GM12878 (cell line): ENCODE results near the gene HEATR9. TPM values are rescaled to one million over a fixed set of nuclear protein-coding genes. Genes with fewer than 3 reads are reported as not detected.

ENCODE experiments used
- ASH2L ChIP-seq: fragments of 300-600, 200-600 bp; sonication (generic); IDR thresholded peaks from 2 replicates; pipeline ENCODE4 v1.6.1; 2017; ENCODE audit warnings: low read depth, mild to moderate bottlenecking, borderline replicate concordance
- HSF1 ChIP-seq: fragments of 150-350 bp; IDR thresholded peaks from 2 replicates; pipeline ENCODE4 v1.6.1; 2014; ENCODE audit warnings: mild to moderate bottlenecking, low read depth, low read length
- IRF4 ChIP-seq: IDR thresholded peaks from 2 replicates; pipeline ENCODE4 v1.6.1; 2011; ENCODE audit warnings: low read depth, low read length
- KAT2A ChIP-seq: conservative IDR thresholded peaks from 2 replicates; pipeline ENCODE4 v1.6.1; 2011; ENCODE audit warnings: low read depth, low read length; ENCODE audit not compliant: control insufficient read depth
- NR2C1 ChIP-seq: fragments of 450-650 bp; IDR thresholded peaks from 2 replicates; pipeline ENCODE4 v1.6.1; 2017; ENCODE audit warnings: antibody characterized with exemption, mild to moderate bottlenecking, moderate library complexity
- NR2C2 ChIP-seq: IDR thresholded peaks from 2 replicates; pipeline ENCODE4 v1.6.1; 2011; ENCODE audit warnings: borderline replicate concordance, low read depth; ENCODE audit not compliant: control insufficient read depth, insufficient read length
- NR2F1 ChIP-seq: fragments of 450-650 bp; conservative IDR thresholded peaks from 2 replicates; pipeline ENCODE4 v1.6.1; 2017; ENCODE audit warnings: mild to moderate bottlenecking
- RAD51 ChIP-seq: fragments of 450-650 bp; IDR thresholded peaks from 2 replicates; pipeline ENCODE4 v1.6.1; 2016; ENCODE audit warnings: moderate library complexity, mild to moderate bottlenecking, inconsistent platforms
- RBBP5 ChIP-seq: fragments of 200-600 bp; sonication (generic); conservative IDR thresholded peaks from 2 replicates; pipeline ENCODE4 v1.6.1; 2016
- RCOR1 ChIP-seq: conservative IDR thresholded peaks from 2 replicates; pipeline ENCODE4 v1.6.1; 2012; ENCODE audit warnings: low read depth, low read length, improper control_type of control experiment
- SREBF1 ChIP-seq: IDR thresholded peaks from 2 replicates; pipeline ENCODE4 v1.6.1; 2012; ENCODE audit warnings: mild to moderate bottlenecking, low read length
- SUPT20H ChIP-seq: IDR thresholded peaks from 2 replicates; pipeline ENCODE4 v1.6.1; 2011; ENCODE audit warnings: low read depth, mild to moderate bottlenecking, low read length, moderate library complexity, borderline replicate concordance; ENCODE audit not compliant: control insufficient read depth
- TBL1XR1 ChIP-seq: IDR thresholded peaks from 2 replicates; pipeline ENCODE4 v1.6.1; 2012; ENCODE audit warnings: low read depth, low read length, improper control_type of control experiment
- TCF12 ChIP-seq: IDR thresholded peaks from 2 replicates; pipeline ENCODE4 v1.6.1; 2011; ENCODE audit warnings: low read depth, mild to moderate bottlenecking, low read length
- ZZZ3 ChIP-seq: IDR thresholded peaks from 2 replicates; pipeline ENCODE4 v1.6.1; 2011; ENCODE audit warnings: low read depth; ENCODE audit not compliant: control insufficient read depth, insufficient read length
- polyA plus RNA-seq, 11 experiments: library from polyadenylated mRNA; depleted of rRNA in 4 of 11; unstranded in 6 of 11; stranded (reverse) in 5 of 11; fragments of >200 nt; fragmentation: Nextera tagmentation in 4 of 11; fragmentation: Illumina TruSeq in 1 of 11; extraction: Ambion mirVana in 4 of 11; extraction: Trizol in 1 of 11; gene quantifications; 1 replicate in 1 of 11; 2 replicates in 10 of 11; pipeline versions ENCODE4 v1.2.1 to v1.2.3, GENCODE V29; 2011 to 2016; ENCODE audit warnings: inconsistent platforms in 2 of 11, missing spikeins in 2 of 11, low read depth in 1 of 11
- total RNA-seq, 4 experiments: library from RNA; depleted of rRNA in 3 of 4; stranded (reverse); fragments of >200 nt in 3 of 4; fragmentation: Illumina TruSeq in 1 of 4; extraction: Trizol in 1 of 4; gene quantifications; 2 replicates each; pipeline versions ENCODE4 v1.2.1 to v1.2.3, GENCODE V29; 2013 to 2021
- TF ChIP-seq, protein P1 (sequence below): IDR thresholded peaks from 2 replicates; pipeline ENCODE4 v1.6.1; 2012; ENCODE audit warnings: improper control_type of control experiment, low read depth, low read length; ENCODE audit not compliant: insufficient replicate concordance
- TF ChIP-seq, protein P2 (sequence below): IDR thresholded peaks from 2 replicates; pipeline ENCODE4 v1.6.1; 2011; ENCODE audit warnings: borderline replicate concordance, low read depth, mild to moderate bottlenecking, moderate library complexity, mixed read lengths, low read length; ENCODE audit not compliant: insufficient read depth; ENCODE audit errors: extremely low read length
- TF ChIP-seq, protein P3 (sequence below): fragments of 450-650 bp; IDR thresholded peaks from 2 replicates; pipeline ENCODE4 v1.6.1; 2014; ENCODE audit warnings: mild to moderate bottlenecking
- TF ChIP-seq, protein P4 (sequence below): fragments of 450-650 bp; IDR thresholded peaks from 2 replicates; pipeline ENCODE4 v1.6.1; 2017; ENCODE audit warnings: low read depth, mild to moderate bottlenecking, moderate library complexity

The HEATR9 gene
- total and polyA plus RNA-seq, 10 of the 15 experiments (the other 5 are each of a cell fraction or from before 2014, with no cell fraction given): 0.04 to 0.43 (median 0.13) TPM; not detected in 2

DNA sequence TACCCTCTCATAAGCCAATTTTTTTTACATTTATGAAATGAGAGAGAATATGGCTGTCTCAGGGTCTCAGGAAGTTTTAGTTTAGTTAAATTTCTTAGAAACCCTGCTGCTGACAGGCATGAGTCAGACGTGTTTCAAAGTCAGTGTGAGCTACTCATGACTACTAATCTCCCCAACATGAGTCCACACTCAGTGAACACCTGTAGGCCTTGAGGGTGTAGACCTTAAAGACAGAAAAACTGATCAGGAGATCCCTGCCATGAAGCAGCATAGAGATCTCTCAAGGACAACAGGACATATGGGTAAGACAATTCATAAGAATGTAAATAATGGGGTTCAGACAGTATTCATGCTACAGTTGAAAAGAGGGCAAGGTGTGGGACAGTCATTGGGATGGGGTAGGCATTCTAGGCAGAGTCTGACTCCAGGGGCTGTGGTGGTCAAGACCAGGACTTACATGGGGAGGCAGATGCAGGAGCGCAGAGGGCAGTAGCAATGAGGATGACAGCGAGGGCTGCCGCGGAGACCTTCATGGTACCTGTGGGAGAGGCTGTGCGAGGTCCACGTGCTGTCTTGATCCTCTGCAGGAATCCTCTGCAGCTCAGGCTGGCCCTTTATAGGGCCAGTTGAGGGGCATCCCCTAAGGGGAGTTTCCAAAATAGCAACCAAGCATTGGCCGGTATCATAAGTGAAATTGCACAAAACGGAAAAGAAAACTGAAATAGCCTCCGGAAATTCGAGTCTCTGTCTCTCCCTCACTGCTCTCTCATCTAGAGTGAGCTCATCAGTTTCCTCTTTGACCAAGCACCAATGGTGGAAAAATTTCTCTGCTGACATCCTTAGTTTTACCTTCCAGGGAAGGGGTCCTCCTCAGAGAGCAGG, 11.3 kb upstream of the HEATR9 start, which contains the start of gene CCL5 (continued):
- TF ChIP-seq, protein P1, sequence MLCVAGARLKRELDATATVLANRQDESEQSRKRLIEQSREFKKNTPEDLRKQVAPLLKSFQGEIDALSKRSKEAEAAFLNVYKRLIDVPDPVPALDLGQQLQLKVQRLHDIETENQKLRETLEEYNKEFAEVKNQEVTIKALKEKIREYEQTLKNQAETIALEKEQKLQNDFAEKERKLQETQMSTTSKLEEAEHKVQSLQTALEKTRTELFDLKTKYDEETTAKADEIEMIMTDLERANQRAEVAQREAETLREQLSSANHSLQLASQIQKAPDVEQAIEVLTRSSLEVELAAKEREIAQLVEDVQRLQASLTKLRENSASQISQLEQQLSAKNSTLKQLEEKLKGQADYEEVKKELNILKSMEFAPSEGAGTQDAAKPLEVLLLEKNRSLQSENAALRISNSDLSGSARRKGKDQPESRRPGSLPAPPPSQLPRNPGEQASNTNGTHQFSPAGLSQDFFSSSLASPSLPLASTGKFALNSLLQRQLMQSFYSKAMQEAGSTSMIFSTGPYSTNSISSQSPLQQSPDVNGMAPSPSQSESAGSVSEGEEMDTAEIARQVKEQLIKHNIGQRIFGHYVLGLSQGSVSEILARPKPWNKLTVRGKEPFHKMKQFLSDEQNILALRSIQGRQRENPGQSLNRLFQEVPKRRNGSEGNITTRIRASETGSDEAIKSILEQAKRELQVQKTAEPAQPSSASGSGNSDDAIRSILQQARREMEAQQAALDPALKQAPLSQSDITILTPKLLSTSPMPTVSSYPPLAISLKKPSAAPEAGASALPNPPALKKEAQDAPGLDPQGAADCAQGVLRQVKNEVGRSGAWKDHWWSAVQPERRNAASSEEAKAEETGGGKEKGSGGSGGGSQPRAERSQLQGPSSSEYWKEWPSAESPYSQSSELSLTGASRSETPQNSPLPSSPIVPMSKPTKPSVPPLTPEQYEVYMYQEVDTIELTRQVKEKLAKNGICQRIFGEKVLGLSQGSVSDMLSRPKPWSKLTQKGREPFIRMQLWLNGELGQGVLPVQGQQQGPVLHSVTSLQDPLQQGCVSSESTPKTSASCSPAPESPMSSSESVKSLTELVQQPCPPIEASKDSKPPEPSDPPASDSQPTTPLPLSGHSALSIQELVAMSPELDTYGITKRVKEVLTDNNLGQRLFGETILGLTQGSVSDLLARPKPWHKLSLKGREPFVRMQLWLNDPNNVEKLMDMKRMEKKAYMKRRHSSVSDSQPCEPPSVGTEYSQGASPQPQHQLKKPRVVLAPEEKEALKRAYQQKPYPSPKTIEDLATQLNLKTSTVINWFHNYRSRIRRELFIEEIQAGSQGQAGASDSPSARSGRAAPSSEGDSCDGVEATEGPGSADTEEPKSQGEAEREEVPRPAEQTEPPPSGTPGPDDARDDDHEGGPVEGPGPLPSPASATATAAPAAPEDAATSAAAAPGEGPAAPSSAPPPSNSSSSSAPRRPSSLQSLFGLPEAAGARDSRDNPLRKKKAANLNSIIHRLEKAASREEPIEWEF: no peak
- TF ChIP-seq, protein P2, sequence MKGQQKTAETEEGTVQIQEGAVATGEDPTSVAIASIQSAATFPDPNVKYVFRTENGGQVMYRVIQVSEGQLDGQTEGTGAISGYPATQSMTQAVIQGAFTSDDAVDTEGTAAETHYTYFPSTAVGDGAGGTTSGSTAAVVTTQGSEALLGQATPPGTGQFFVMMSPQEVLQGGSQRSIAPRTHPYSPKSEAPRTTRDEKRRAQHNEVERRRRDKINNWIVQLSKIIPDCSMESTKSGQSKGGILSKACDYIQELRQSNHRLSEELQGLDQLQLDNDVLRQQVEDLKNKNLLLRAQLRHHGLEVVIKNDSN: peak; percentile 14
- TF ChIP-seq RCOR1: no peak
- no peak for TF ChIP-seq KAT2A
- no peak for TF ChIP-seq NR2C2
- TF ChIP-seq TCF12: no peak
- no peak for TF ChIP-seq ASH2L
- TF ChIP-seq NR2F1: no peak
- TF ChIP-seq SREBF1: no peak
- peak; percentile 62 for TF ChIP-seq RAD51
- TF ChIP-seq, protein P3, sequence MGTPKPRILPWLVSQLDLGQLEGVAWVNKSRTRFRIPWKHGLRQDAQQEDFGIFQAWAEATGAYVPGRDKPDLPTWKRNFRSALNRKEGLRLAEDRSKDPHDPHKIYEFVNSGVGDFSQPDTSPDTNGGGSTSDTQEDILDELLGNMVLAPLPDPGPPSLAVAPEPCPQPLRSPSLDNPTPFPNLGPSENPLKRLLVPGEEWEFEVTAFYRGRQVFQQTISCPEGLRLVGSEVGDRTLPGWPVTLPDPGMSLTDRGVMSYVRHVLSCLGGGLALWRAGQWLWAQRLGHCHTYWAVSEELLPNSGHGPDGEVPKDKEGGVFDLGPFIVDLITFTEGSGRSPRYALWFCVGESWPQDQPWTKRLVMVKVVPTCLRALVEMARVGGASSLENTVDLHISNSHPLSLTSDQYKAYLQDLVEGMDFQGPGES: no peak
- TF ChIP-seq, protein P4, sequence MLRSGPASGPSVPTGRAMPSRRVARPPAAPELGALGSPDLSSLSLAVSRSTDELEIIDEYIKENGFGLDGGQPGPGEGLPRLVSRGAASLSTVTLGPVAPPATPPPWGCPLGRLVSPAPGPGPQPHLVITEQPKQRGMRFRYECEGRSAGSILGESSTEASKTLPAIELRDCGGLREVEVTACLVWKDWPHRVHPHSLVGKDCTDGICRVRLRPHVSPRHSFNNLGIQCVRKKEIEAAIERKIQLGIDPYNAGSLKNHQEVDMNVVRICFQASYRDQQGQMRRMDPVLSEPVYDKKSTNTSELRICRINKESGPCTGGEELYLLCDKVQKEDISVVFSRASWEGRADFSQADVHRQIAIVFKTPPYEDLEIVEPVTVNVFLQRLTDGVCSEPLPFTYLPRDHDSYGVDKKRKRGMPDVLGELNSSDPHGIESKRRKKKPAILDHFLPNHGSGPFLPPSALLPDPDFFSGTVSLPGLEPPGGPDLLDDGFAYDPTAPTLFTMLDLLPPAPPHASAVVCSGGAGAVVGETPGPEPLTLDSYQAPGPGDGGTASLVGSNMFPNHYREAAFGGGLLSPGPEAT: peak; percentile 95
- TF ChIP-seq IRF4: no peak
- no peak for TF ChIP-seq ZZZ3
- no peak for TF ChIP-seq NR2C1
- no peak for TF ChIP-seq RBBP5
- TF ChIP-seq HSF1: no peak
- no peak for TF ChIP-seq SUPT20H
- peak; percentile 16; the same call in 1 of the 2 replicates for TF ChIP-seq TBL1XR1
